ENCODE data around the gene NFATC3. TPM values are rescaled to one million over a fixed set of nuclear protein-coding genes. Genes with fewer than 3 reads are reported as not detected.
"Not testable (repeated sequence)": the region's sequence is repeated elsewhere in the genome, so short reads cannot be mapped to it uniquely, and the experiment has no call there.

NFATC3 gene
- total and polyA plus RNA-seq, 10 donors, result 12.4 to 89.7 (median 67.2) TPM

GRCh38 chr16:68097895-68098294, 12.7 kb downstream of the NFATC3 start:
- H3K27ac ChIP-seq, result no peak overlapping the region
- H3K27me3 ChIP-seq (replicated peaks in 1 of 7), result no peaks in the 10 kb centered on the region
- peaks cover 16 to 100% (median 64%) of the 10 kb centered on the region in 6 donors for H3K4me1 ChIP-seq
- WGBS, 5 donors, result 93 to 100% (median 95%) methylated on average over 3 of the region's 3 CpGs
- TF ChIP-seq POLR2AphosphoS5 (IDR thresholded peaks at IDR 0.05) (no peak), POLR2A (IDR thresholded peaks at IDR 0.05) (no peak)
- TF ChIP-seq, protein P1, sequence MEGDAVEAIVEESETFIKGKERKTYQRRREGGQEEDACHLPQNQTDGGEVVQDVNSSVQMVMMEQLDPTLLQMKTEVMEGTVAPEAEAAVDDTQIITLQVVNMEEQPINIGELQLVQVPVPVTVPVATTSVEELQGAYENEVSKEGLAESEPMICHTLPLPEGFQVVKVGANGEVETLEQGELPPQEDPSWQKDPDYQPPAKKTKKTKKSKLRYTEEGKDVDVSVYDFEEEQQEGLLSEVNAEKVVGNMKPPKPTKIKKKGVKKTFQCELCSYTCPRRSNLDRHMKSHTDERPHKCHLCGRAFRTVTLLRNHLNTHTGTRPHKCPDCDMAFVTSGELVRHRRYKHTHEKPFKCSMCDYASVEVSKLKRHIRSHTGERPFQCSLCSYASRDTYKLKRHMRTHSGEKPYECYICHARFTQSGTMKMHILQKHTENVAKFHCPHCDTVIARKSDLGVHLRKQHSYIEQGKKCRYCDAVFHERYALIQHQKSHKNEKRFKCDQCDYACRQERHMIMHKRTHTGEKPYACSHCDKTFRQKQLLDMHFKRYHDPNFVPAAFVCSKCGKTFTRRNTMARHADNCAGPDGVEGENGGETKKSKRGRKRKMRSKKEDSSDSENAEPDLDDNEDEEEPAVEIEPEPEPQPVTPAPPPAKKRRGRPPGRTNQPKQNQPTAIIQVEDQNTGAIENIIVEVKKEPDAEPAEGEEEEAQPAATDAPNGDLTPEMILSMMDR (IDR thresholded peaks at IDR 0.05 in 8 of 11, conservative IDR thresholded peaks at IDR 0.05 in 3 of 11), result no peak
- intact Hi-C loops (cut with DNase I; ENCODE audit: low total_unique reads), result loop anchor here (10.0 kb wide), 1 partner anchor 127 kb away; no protein-coding TSS in a partner anchor
- H3K9me3 ChIP-seq, result no peaks in the 10 kb centered on the region
- H3K4me3 ChIP-seq, result no peak overlapping the region
- peaks cover 0 to 12% (median 0%) of the 10 kb centered on the region in 6 donors for H3K36me3 ChIP-seq
- no peak for DNase-seq

DNA sequence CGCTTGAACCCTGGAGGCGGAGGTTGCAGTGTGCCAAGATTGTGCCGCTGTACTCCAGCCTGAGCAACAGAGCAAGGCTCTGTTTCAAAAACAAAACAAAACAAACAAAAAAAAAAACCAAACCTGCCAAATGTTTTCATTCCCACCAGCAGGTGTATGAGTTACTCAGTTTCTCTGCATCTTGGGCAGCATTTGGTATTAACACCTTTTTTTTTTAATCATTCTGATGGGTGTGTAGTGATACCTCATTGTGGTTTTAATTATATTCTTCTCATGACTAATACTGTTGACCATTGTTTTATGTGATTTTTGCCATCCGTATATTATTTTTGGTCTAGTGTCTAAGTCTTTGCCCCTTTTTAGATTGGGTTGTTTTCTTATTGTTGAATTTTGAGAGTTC, 15.3 kb downstream of the NFATC3 start:
- 85 to 94% (median 92%) methylated on average over 4 of the region's 4 CpGs for WGBS, 5 donors
- Histone ChIP-seq H3K27ac (no peak overlapping the region), H3K36me3 (peaks cover 0 to 12% (median 0%) of the 10 kb centered on the region in 6 donors), H3K4me3 (no peak overlapping the region), H3K9me3 (peaks cover 0 to 9% (median 0%) of the 10 kb centered on the region in 8 donors), H3K27me3 (replicated peaks in 1 of 7) (no peaks in the 10 kb centered on the region), H3K4me1 (peaks cover 4 to 100% (median 50%) of the 10 kb centered on the region in 6 donors)
- intact Hi-C loops (cut with DNase I; ENCODE audit: low total_unique reads), result no loop called here
- no peak for DNase-seq
- TF ChIP-seq POLR2A (IDR thresholded peaks at IDR 0.05), result no peak
- no peak for TF ChIP-seq POLR2AphosphoS5 (IDR thresholded peaks at IDR 0.05)
- TF ChIP-seq, protein P1 (IDR thresholded peaks at IDR 0.05 in 8 of 11, conservative IDR thresholded peaks at IDR 0.05 in 3 of 11), result no peak

GRCh38 chr16:68105611-68106010, 20.4 kb downstream of the NFATC3 start:
- H3K4me1 ChIP-seq, result peaks cover 4 to 77% (median 36%) of the 10 kb centered on the region in 6 donors
- DNase-seq, result no peak
- TF ChIP-seq, protein P1 (IDR thresholded peaks at IDR 0.05 in 8 of 11, conservative IDR thresholded peaks at IDR 0.05 in 3 of 11), result no peak
- no peak for TF ChIP-seq POLR2AphosphoS5 (IDR thresholded peaks at IDR 0.05)
- 88 to 99% (median 96%) methylated on average over 3 of the region's 3 CpGs for WGBS, 5 donors
- no peak overlapping the region for H3K4me3 ChIP-seq
- H3K9me3 ChIP-seq, result peaks cover 3 to 38% (median 23%) of the 10 kb centered on the region in 8 donors
- no peaks in the 10 kb centered on the region for H3K36me3 ChIP-seq
- no peaks in the 10 kb centered on the region for H3K27me3 ChIP-seq (replicated peaks in 1 of 7)
- no peak overlapping the region for H3K27ac ChIP-seq
- intact Hi-C loops (cut with DNase I; ENCODE audit: low total_unique reads), result no loop called here

DNA sequence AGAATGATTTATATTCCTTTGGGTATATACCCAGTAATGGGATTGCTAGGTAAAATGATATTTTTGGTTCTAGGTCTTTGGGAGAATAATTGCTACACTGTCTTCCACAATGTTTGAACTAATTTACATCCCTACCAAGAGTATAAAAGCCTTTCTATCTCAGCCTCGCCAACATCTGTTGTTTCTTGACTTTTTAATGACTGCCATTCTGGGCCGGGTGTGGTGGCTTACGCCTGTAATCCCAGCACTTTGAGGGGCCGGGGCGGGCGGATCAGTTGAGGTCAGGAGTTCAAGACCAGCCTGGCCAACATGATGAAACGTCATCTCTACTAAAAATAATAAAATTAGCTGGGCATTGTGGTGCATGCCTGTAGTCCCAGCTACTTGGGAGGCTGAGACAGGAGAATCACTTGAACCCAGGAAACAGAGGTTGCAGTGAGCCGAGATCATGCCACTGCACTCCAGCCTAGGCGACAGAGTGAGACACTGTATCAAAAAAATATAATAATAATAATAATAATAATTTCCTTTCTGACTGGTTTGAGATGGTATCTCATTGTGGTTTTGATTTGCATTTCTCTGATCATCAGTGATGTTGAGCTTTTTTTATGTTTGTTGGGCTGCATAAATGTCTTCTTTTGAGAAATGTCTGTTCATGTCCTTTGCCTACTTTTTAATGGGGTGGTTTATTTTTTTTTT, 22.2 kb downstream of the NFATC3 start:
- intact Hi-C loops (cut with DNase I; ENCODE audit: low total_unique reads); DNase-seq; H3K4me3 ChIP-seq; H3K36me3 ChIP-seq; H3K27ac ChIP-seq; H3K27me3 ChIP-seq (replicated peaks in 1 of 7): not testable (repeated sequence)
- Histone ChIP-seq H3K9me3 (peaks cover 3 to 51% (median 37%) of the 10 kb centered on the region in 8 donors), H3K4me1 (peaks cover 4 to 61% (median 28%) of the 10 kb centered on the region in 6 donors)
- WGBS, 5 donors, result 61 to 83% (median 74%) methylated on average over 9 of the region's 9 CpGs

DNA sequence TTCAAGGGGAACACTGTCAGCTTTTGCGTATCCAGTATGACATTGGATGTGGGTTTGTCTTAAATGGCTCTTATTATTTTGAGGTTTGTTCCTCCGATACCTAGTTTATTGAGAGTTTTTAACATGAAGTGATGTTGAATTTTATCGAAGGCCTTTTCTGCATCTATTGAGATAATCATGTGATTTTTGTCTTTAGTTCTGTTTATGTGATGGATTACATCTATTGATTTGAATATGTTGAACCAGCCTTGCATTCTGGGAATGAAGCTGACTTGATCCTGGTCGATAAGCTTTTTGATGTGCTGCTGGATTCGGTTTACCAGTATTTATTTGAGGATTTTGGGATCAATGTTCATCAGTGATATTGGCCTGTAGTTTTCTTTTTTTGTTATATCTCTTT, 24.0 kb downstream of the NFATC3 start:
- H3K27ac ChIP-seq; H3K36me3 ChIP-seq; H3K4me3 ChIP-seq; H3K27me3 ChIP-seq (replicated peaks in 1 of 7); DNase-seq; intact Hi-C loops (cut with DNase I; ENCODE audit: low total_unique reads): not testable (repeated sequence)
- peaks cover 0 to 61% (median 32%) of the 10 kb centered on the region in 6 donors for H3K4me1 ChIP-seq
- H3K9me3 ChIP-seq, result peaks cover 3 to 51% (median 37%) of the 10 kb centered on the region in 8 donors
- WGBS, 5 donors, result 95 to 99% (median 98%) methylated on average over 5 of the region's 5 CpGs

GRCh38 chr16:68110611-68111010, 25.4 kb downstream of the NFATC3 start:
- DNase-seq; intact Hi-C loops (cut with DNase I; ENCODE audit: low total_unique reads): not testable (repeated sequence)

More at GRCh38 chr16:68110611-68111010, 25.4 kb downstream of the NFATC3 start:
- not testable (repeated sequence) for H3K27ac ChIP-seq; H3K36me3 ChIP-seq; H3K27me3 ChIP-seq (replicated peaks in 1 of 7); H3K4me3 ChIP-seq
- 93 to 98% (median 94%) methylated on average over 2 of the region's 2 CpGs for WGBS, 5 donors
- H3K9me3 ChIP-seq, result peaks cover 3 to 45% (median 37%) of the 10 kb centered on the region in 8 donors
- peaks cover 0 to 61% (median 44%) of the 10 kb centered on the region in 6 donors for H3K4me1 ChIP-seq

Data from spleen (tissue), 11 donors.